Body of pancreas (tissue), 4 donors: ENCODE measurements around the gene TNRC6C. TPM values are rescaled to one million over a fixed set of nuclear protein-coding genes. Genes with fewer than 3 reads are reported as not detected.

Experiments
- ATAC-seq: fragments of 150-250 bp; one replicate; pipeline ENCODE4 v1.9.1; 2016
- DNase-seq, 4 donors: peaks; one replicate each; pipeline ENCODE4 v3.0.0-alpha.2; 2019
- H3K27ac ChIP-seq, 4 donors: fragments of 200-600 bp; sonication (generic); 1 replicate in 3 of 4; 2 replicates in 1 of 4; pipeline versions ENCODE4 v1.5.1 to v1.6.1; 2016 to 2019; ENCODE audit warnings: mild to moderate bottlenecking in 1 of 4, mixed read lengths in 1 of 4, moderate library complexity in 1 of 4
- H3K27me3 ChIP-seq, 2 donors: fragments of 200-600 bp; sonication (generic); one replicate each; pipeline ENCODE4 v1.6.0; 2016; ENCODE audit warnings: mild to moderate bottlenecking in 1 of 2
- H3K36me3 ChIP-seq, 2 donors: fragments of 200-600 bp; sonication (generic); replicated peaks in 1 of 2; 2 replicates each; pipeline ENCODE4 v1.5.1; 2016; ENCODE audit warnings: low read depth in 2 of 2; ENCODE audit not compliant: insufficient read depth in 1 of 2
- H3K4me1 ChIP-seq: fragments of 200-600 bp; sonication (generic); one replicate; pipeline ENCODE4 v1.6.0; 2016
- H3K4me3 ChIP-seq, 2 donors: fragments of 200-600 bp; sonication (generic); 1 replicate in 1 of 2; 2 replicates in 1 of 2; pipeline ENCODE4 v1.5.1; 2016 to 2019
- H3K9me3 ChIP-seq, 3 donors: fragments of 200-600 bp; sonication (generic); 1 replicate in 2 of 3; 2 replicates in 1 of 3; pipeline ENCODE4 v1.5.1; 2016
- CTCF ChIP-seq, 7 experiments: fragments of 450-650 bp in 4 of 7; fragments of 200-600 bp in 3 of 7; sonication (generic) in 3 of 7; IDR thresholded peaks; one replicate each; pipeline ENCODE4 v1.5.1; 2016 to 2019; ENCODE audit warnings: antibody characterized with exemption in 7 of 7
- POLR2A ChIP-seq, 3 donors: fragments of 450-650 bp; IDR thresholded peaks; one replicate each; pipeline ENCODE4 v1.6.1; 2016; ENCODE audit warnings: antibody characterized with exemption in 3 of 3, mild to moderate bottlenecking in 2 of 3
- WGBS, 2 donors: methylation state at CpG; one replicate each; pipeline ENCODE4 v1.1.5; 2017; 5-methylcytosine and 5-hydroxymethylcytosine counted together
- intact Hi-C: fragments of 100-400 bp; cut with DNase I; formaldehyde crosslinking; loops from one replicate; pipeline ENCODE4 v1.15.1; 2023
- total RNA-seq, 2 donors: library from RNA; depleted of rRNA; stranded (reverse); fragments of >200 nt; gene quantifications; one replicate each; pipeline ENCODE4 v1.1.0, GENCODE V29; 2016

TNRC6C gene
- total RNA-seq, 2 donors from 2014 or later = 4.9 to 13.5 TPM

GRCh38 chr17:78146471-78146869, 188.0 kb downstream of the TNRC6C start:
- no peak overlapping the region for H3K4me3 ChIP-seq
- no peaks in the 10 kb centered on the region for H3K9me3 ChIP-seq
- intact Hi-C loops = no loop called here
- ATAC-seq = no peak
- H3K36me3 ChIP-seq = no peaks in the 10 kb centered on the region
- 85 to 93% methylated on average over 6 to 7 of the region's 7 CpGs for WGBS, 2 donors
- no peaks in the 10 kb centered on the region for H3K27me3 ChIP-seq
- peak overlapping the region in 3 of 4 donors; percentile 86 to 89 (median 88) for H3K27ac ChIP-seq
- no peak for TF ChIP-seq POLR2A (IDR thresholded peaks at IDR 0.05)
- TF ChIP-seq CTCF (IDR thresholded peaks at IDR 0.05) = no peak
- DNase-seq = no peak
- H3K4me1 ChIP-seq = peaks cover 76% of the 10 kb centered on the region

GRCh38 chr17:78146881-78147280, 188.4 kb downstream of the TNRC6C start:
- no peak for TF ChIP-seq POLR2A (IDR thresholded peaks at IDR 0.05)
- no peak for TF ChIP-seq CTCF (IDR thresholded peaks at IDR 0.05)
- no peak overlapping the region for H3K4me3 ChIP-seq
- no peaks in the 10 kb centered on the region for H3K36me3 ChIP-seq
- DNase-seq (no peak), ATAC-seq (no peak)
- no peaks in the 10 kb centered on the region for H3K9me3 ChIP-seq
- H3K27me3 ChIP-seq = no peaks in the 10 kb centered on the region
- H3K27ac ChIP-seq = peak overlapping the region; percentile 6 to 89 (median 87)
- intact Hi-C loops = no loop called here
- H3K4me1 ChIP-seq = peaks cover 76% of the 10 kb centered on the region
- 80 to 87% methylated on average over 2 to 6 of the region's 6 CpGs for WGBS, 2 donors

GRCh38 chr17:78147315-78147998, 189.0 kb downstream of the TNRC6C start:
- intact Hi-C loops = no loop called here
- H3K9me3 ChIP-seq = no peaks in the 10 kb centered on the region
- WGBS, 2 donors = 37% methylated on average over 7 to 8 of the region's 8 CpGs
- peak overlapping the region; percentile 6 to 89 (median 87) for H3K27ac ChIP-seq
- DNase-seq (peak; percentile 53 to 83 (median 74)), ATAC-seq (peak; percentile 4)
- H3K4me3 ChIP-seq = no peak overlapping the region
- no peaks in the 10 kb centered on the region for H3K36me3 ChIP-seq
- no peaks in the 10 kb centered on the region for H3K27me3 ChIP-seq
- TF ChIP-seq POLR2A (IDR thresholded peaks at IDR 0.05) = no peak
- TF ChIP-seq CTCF (IDR thresholded peaks at IDR 0.05) = no peak
- H3K4me1 ChIP-seq = peaks cover 71% of the 10 kb centered on the region

- ATAC-seq (no peak), DNase-seq (no peak)
- H3K4me1 ChIP-seq = peaks cover 64% of the 10 kb centered on the region
- no peak overlapping the region for H3K4me3 ChIP-seq
- intact Hi-C loops = no loop called here
- WGBS, 2 donors = 65 to 77% methylated on average over 14 of the region's 14 CpGs
- H3K27me3 ChIP-seq = no peaks in the 10 kb centered on the region
- no peaks in the 10 kb centered on the region for H3K36me3 ChIP-seq
- H3K9me3 ChIP-seq = no peaks in the 10 kb centered on the region
- H3K27ac ChIP-seq = peak overlapping the region in 1 of 4 donors; percentile 89
- no peak for TF ChIP-seq POLR2A (IDR thresholded peaks at IDR 0.05)
- no peak for TF ChIP-seq CTCF (IDR thresholded peaks at IDR 0.05)
Measured at GRCh38 chr17:78148286-78149016, 189.9 kb downstream of the TNRC6C start.
